Stimulated activated CD8-positive, alpha-beta memory T cell treated with anti-CD3 and anti-CD28 coated beads, Interleukin-4, amount 100 ng/mL, for 4 hours (primary cell): ENCODE data around the gene LIMA1.
"Not testable (repeated sequence)": the region's sequence is repeated elsewhere in the genome, so short reads cannot be mapped to it uniquely, and the experiment has no call there.

Experiments used
- DNase-seq, 2 donors: peaks; one replicate each; pipeline ENCODE4 v3.0.0-alpha.2; 2020; ENCODE audit warnings: low read depth in 2 of 2, low spot score in 1 of 2

The LIMA1 gene

DNA sequence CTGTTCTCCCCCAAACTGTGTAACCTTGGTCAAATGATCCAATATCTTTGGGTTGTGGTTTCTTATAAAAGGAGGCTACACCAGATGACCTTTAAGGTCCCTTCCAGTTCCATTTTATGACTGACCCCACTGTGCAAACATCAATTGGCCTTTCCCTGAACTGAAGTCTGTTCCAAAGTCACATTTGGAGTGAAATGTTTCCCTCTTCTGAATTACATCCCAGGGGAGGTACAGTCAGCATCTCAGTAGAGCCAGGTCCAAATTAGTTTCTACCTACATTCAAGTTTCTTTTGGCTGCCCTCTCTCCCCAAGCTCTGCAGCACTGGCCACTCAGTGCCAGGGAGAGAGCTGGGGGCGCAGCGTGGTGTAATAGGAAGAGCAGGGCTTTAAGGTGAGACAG lies 34.4 kb downstream of the LIMA1 start:
- DNase-seq: no peak

DNA sequence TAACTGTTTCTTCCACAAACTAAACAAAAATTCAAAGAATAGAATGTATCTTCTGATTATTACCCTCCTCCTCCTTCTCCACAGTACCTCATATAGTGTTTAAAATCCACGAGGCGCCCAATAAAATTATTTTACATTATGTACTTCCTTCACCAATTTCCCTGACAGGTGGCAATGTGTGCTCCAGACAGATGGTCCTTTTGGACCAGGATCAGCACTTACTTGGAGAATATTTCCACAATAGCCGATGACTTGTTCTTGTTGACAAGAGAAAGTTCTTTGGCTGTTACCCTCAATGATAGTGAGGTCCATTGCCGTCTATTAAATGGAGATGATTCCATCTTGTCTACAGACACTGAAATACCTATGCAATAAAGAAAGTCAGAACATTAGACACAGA lies 34.9 kb downstream of the LIMA1 start:
- DNase-seq: no peak

DNA sequence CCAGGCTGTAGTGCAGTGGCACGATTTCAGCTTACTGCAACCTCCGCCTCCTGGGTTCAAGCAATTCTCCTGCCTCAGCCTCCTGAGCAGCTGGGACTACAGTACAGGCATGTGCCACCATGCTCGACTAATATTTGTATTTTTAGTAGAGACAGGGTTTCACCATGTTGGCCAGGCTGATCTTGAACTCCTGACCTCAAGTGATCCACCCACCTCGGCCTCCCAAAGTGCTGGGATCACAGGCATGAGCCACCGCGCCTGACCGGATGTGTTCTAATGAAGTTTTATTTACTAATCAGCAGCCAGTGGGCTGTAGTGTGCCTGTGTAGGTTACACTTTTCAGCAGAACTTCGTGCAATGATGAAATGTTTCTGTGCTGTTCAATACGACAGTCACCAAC lies 35.7 kb downstream of the LIMA1 start:
- not testable (repeated sequence) for DNase-seq

DNA sequence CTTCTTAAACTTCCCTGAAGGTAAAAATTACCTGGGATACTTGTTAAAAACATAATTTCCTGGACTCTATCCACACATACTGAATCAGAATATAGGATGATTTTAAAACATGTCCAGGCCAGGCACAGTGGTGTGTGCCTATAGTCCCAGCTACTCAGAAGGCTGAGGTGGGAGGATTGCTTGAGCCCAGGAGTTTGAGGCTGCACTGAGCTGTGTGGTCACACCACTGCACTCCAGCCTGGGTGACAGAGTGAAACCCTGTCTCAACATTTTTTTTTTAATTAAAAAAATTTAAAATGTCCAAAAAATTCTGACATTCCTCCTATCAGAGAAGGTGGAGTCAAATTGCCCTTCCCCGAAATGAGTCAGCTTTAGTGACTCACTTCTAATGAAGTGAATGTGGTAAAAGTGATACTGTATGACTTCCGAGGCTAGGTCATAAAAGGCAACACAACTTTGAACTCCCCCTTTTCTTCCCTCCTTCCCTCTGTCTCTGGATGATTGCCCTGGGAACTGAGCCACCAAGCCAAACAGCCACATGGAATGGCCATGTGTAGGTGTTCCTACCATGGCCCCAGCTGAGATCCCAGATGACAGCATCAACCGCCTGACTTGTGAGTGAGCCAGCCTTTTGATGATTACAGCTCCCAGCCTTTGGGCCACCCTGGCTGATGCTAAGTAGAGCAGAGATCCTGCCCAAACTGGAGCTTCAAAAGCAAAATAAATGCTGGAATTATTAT lies 36.3 kb downstream of the LIMA1 start:
- no peak for DNase-seq

DNA sequence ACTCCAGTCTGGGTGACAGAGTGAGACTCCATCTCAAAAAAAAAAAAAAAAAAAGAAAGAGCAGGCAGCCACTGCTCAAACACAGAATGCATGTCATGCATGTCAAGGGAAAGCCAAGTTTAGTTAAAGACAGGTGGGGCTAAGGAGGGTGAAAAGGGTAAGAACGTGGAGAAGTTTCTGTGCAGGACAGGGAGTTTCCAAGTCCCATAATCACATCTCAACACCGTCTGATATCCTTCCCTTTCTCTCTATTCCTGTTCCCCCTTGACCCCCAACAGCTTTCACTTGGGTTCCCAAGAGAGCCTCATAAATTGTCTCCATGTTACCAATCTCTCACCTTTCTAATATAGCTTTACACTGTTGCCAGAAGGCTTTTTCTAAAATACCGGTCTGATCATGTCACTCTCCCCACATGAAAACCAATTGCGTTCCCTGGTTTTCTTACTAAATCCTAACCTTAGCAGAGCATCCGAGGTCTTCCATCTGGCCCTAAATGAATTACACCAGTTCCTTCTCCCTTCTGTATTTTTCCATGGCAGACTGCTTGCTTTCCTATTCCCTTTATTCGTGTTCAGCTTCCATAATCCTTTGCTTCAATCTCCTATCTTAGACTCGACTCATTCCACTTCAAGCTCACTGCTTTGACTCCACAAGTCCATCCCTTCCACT lies 37.0 kb downstream of the LIMA1 start:
- DNase-seq: no peak

DNA sequence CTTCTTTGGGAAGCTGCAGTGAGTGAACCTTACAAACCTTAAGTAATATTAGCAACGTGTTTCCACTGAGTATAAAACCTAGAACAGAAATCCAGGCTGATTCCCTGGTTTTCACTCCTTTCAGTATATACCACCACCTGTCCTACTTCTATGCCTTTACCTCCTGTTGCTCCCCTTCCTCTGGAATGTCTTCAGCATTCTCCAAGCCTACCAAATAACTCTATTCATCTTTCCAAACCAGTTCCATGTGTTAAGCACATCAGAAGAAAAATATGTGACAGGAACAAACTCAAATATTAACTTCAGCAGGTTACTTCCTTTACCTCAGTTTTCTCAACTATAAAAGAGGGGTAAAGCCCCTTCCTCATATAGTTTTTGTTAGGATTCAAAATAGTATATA lies 39.8 kb downstream of the LIMA1 start:
- no peak for DNase-seq

DNA sequence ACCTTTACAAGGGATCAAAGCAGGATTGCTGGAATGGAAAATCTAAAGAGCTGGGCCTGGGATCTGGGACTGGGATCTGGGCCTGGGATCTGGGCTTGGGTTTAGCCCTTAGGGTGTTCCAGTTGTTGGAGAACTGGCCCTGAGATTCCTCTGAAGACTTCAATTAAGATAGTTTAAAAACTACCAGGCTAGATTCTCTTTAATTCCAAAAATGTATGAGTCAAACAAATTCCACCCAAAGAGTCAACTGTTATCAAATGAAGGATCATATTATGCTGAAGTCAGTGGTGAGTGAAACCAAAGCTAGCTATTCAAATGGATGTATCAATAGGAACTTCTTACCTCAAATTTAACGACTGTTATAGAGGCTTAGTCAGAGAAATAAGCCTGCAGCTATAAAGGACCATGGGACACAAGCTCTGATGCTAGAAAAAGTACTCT lies 40.5 kb downstream of the LIMA1 start:
- DNase-seq: no peak

GRCh38 chr12:50241178-50241577 lies 42.1 kb downstream of the LIMA1 start:
- DNase-seq: no peak

DNA sequence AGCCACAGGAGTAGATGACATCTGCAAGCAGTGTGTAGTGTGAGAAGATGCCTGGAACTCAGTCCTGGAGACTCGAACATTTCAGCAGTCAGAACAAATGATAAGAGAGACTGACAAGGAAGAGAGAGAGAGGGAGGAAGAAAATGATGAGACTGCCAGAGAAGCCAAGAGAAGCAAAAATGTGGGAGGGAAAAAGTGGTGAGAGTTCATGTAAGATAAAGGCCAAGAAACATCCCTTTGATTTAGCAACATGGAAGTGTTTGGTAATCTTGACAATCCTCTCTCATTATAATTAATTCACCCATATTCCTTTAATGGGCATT lies 42.6 kb downstream of the LIMA1 start:
- no peak for DNase-seq

DNA sequence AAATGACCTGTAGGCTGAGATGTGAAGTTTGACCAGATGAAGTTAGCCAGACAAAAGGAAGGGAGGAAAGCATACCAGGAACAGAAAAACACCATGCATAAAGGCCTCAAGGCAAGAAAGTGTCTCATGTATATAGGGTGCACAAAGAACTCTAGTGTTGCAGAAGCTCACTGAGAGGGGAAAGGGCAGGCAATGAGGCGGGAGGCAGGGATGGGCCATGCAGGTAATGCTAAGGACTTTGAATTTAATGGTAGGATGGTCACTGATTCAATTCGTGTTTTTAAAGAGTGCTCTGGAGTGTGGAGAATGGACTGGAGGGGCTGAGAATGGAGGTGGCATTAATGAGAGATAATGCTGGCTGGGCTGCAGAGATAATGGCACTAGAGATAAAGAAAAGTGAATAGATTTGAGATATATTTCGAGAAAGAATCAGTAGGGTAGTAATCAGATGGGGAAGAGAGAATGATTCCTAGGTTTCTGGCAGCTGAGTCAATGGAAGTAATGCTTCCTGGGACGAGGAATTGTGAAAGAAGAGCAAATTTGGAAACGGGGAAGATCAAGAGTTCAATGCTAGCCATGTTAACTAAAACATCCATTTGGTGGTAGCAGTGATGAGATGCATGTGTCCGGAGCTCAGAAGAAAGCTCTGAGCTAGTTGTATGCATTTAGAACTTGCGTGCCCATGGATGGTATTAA lies 43.1 kb downstream of the LIMA1 start:
- no peak for DNase-seq

GRCh38 chr12:50239355-50239891 lies 43.9 kb downstream of the LIMA1 start:
- no peak for DNase-seq

GRCh38 chr12:50234347-50234746 lies 49.0 kb downstream of the LIMA1 start:
- DNase-seq: no peak

DNA sequence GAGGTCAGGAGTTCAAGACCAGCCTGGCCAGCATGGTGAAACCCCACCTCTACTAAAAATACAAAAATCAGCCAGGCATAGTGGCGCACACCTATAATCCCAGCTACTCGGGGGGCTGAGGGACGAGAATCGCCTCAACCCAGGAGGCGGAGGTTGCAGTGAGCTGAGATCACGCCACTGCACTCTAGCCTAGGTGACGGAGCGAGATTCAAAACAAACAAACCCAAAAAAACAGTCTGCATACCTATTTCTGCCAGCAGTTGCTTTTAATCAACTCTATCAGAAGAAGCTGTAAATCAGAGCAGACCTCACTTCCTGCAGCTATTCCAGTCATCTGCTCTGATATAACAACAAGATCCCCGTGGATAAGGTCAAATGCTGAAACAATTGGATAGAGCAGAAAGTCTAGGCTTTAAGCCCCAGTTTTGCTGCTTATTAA lies 50.5 kb downstream of the LIMA1 start:
- DNase-seq: no peak

DNA sequence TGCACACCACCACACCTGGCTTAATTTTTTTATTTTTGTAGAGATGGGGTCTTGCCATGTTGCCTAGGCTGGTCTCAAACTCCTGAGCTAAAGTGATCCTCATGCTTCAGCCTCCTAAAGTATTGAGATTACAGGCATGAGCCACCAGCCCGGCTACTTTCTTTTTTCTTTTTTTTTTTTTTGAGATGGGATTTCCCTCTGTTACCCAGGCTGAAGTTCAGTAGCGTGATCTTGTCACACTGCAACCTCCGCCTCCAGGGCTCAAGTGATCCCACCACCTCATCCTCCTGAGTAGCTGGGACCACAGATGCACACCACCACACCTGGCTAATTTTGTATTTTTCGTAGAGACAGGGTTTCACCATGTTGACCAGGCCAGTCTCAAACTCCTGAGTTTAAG lies 51.1 kb downstream of the LIMA1 start:
- DNase-seq: no peak

GRCh38 chr12:50231346-50231745 lies 52.0 kb downstream of the LIMA1 start:
- DNase-seq: no peak

DNA sequence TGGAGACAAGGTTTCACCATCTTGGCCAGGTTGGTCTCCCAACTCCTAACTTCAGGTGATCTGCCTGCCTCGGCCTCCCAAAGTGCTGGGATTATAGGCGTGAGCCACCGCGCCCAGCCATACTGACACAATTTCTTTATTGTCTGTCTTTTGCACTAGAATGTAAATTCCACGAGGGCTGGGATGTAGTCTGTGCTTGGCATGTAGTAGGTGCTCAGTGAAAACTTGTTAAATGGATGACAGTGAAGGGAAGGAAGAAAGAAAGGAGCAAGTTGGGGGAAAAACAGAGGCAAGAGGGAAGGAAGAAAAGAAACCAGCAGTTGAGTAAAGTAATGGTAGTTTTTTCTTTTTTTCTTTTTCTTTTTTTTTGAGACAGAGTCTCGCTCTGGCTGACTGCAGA lies 53.1 kb downstream of the LIMA1 start:
- DNase-seq: no peak

DNA sequence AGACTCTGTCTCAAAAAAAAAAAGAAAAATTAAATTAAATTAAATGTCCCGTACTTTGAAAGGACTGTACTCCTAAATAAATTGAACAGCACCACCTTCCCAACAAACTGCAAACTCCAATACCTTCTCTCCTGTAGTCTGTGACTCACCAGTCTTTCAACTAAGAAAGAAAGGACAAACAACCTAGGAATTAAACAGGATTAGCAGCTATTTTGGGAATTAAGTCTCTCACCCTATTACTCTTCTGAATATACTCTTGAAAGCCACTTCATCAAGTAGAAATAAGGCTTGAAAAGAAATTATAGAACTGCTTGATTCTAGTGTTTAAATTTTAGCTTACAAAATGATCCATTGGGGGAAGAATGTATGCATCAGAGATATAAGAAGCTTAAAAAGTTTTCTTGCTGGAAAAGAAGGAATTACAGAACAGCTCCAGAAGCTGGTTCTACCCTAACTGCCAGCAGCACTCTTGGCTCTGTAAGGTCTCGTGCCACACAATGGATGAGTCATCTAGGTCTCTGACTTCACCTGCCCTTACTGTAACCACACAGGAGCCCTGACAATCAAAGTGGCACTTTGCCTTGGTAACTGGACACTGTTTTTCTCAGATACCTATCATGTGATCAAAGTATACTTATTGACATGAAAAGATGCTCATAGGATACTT lies 59.2 kb downstream of the LIMA1 start:
- peak in 1 of 2 donors; percentile 10 for DNase-seq

- no peak for DNase-seq
Observed at GRCh38 chr12:50222275-50222783, 61.0 kb downstream of the LIMA1 start.

GRCh38 chr12:50221228-50222008 lies 61.9 kb downstream of the LIMA1 start:
- DNase-seq: no peak

GRCh38 chr12:50220363-50220995 lies 62.8 kb downstream of the LIMA1 start:
- no peak for DNase-seq
